Common myeloid progenitor, CD34-positive (primary cell): ENCODE measurements around the gene FABP1.

Experiments
- CTCF ChIA-PET: fragments of 350-600 bp; sonication (Branson Sonifier 250); formaldehyde crosslinking; loops from one replicate; lab custom pipeline; 2021; ENCODE audit warnings: antibody characterized with exemption; lab: Charles Lee
- POLR2A ChIA-PET: fragments of 350-600 bp; sonication (Branson Sonifier 250); formaldehyde crosslinking; loops from one replicate; lab custom pipeline; 2021; ENCODE audit warnings: antibody characterized with exemption; lab: Charles Lee
- DNase-seq, 3 donors: peaks; one replicate each; pipeline versions ENCODE4 v3.0.0 to v3.0.0-alpha.2; 2013
- H3K27ac ChIP-seq, 2 experiments: 1 replicate in 1 of 2; 2 replicates in 1 of 2; pipeline ENCODE4 v1.7.0; 2013; ENCODE audit warnings: inconsistent platforms in 2 of 2, low read length in 2 of 2, mild to moderate bottlenecking in 2 of 2, low read depth in 1 of 2, moderate library complexity in 1 of 2; ENCODE audit not compliant: severe bottlenecking in 2 of 2, insufficient read depth in 1 of 2, poor library complexity in 1 of 2
- H3K27me3 ChIP-seq, 5 experiments: replicated peaks in 2 of 5; 1 replicate in 3 of 5; 2 replicates in 2 of 5; pipeline versions ENCODE4 v1.6.1 to v1.7.0; 2013; ENCODE audit warnings: low read length in 4 of 5, mild to moderate bottlenecking in 2 of 5, moderate library complexity in 2 of 5, inconsistent platforms in 1 of 5; ENCODE audit not compliant: insufficient read depth in 5 of 5, control insufficient read depth in 4 of 5
- H3K36me3 ChIP-seq, 4 experiments: 1 replicate in 2 of 4; 2 replicates in 2 of 4; pipeline versions ENCODE4 v1.6.1 to v1.7.0; 2013; ENCODE audit warnings: low read length in 3 of 4, control low read depth in 1 of 4, mild to moderate bottlenecking in 1 of 4; ENCODE audit not compliant: control insufficient read depth in 4 of 4, insufficient read depth in 4 of 4
- H3K4me1 ChIP-seq, 4 experiments: 1 replicate in 3 of 4; 2 replicates in 1 of 4; pipeline versions ENCODE4 v1.6.1 to v1.7.1; 2013; ENCODE audit warnings: low read length in 3 of 4, mild to moderate bottlenecking in 3 of 4, control low read depth in 1 of 4, inconsistent platforms in 1 of 4, moderate library complexity in 1 of 4; ENCODE audit not compliant: control insufficient read depth in 4 of 4, insufficient read depth in 4 of 4; ENCODE audit errors: control extremely low read depth in 1 of 4
- H3K4me3 ChIP-seq, 7 experiments: 1 replicate in 4 of 7; 2 replicates in 3 of 7; pipeline versions ENCODE4 v1.5.1 to v1.7.0; 2013; ENCODE audit warnings: mild to moderate bottlenecking in 7 of 7, low read length in 6 of 7, moderate library complexity in 6 of 7, inconsistent platforms in 2 of 7, low read depth in 2 of 7, control low read depth in 1 of 7; ENCODE audit not compliant: insufficient read depth in 4 of 7, control insufficient read depth in 1 of 7; ENCODE audit errors: extremely low read depth in 1 of 7
- H3K9me3 ChIP-seq, 5 experiments: 1 replicate in 4 of 5; 2 replicates in 1 of 5; pipeline versions ENCODE4 v1.6.1 to v1.7.1; 2013; ENCODE audit warnings: low read length in 4 of 5, mild to moderate bottlenecking in 2 of 5, inconsistent platforms in 1 of 5, low read depth in 1 of 5, moderate library complexity in 1 of 5; ENCODE audit not compliant: control insufficient read depth in 4 of 5, insufficient read depth in 2 of 5; ENCODE audit errors: control extremely low read depth in 1 of 5
- WGBS: methylation state at CpG from one replicate; pipeline ENCODE4 v1.1.5; 2013; ENCODE audit not compliant: insufficient coverage; 5-methylcytosine and 5-hydroxymethylcytosine counted together

Gene FABP1

GRCh38 chr2:88123975-88124917 is 3.6 kb downstream of the FABP1 start:
- CTCF ChIA-PET = interaction anchor here (1.4 kb wide), 1 partner anchor 21 kb away, joined by 4 read pairs; no protein-coding TSS in a partner anchor
- no peak for DNase-seq
- H3K4me3 ChIP-seq = no peak overlapping the region
- no peaks in the 10 kb centered on the region for H3K9me3 ChIP-seq
- WGBS = 96% methylated on average over 7 of the region's 9 CpGs
- POLR2A ChIA-PET = no interaction called here
- H3K27me3 ChIP-seq = peaks cover 0 to 4% (median 0%) of the 10 kb centered on the region in 5 experiments
- H3K27ac ChIP-seq = no peak overlapping the region
- H3K4me1 ChIP-seq = no peaks in the 10 kb centered on the region
- no peaks in the 10 kb centered on the region for H3K36me3 ChIP-seq

- 72% methylated on average over 4 of the region's 5 CpGs for WGBS
- Histone ChIP-seq H3K4me1 (no peaks in the 10 kb centered on the region), H3K9me3 (no peaks in the 10 kb centered on the region), H3K4me3 (no peak overlapping the region), H3K36me3 (no peaks in the 10 kb centered on the region), H3K27ac (no peak overlapping the region), H3K27me3 (peaks cover 0 to 8% (median 0%) of the 10 kb centered on the region in 5 experiments)
- no peak for DNase-seq
- ChIA-PET POLR2A (no interaction called here), CTCF (no interaction called here)
Measured at GRCh38 chr2:88123164-88123974, 4.5 kb downstream of the FABP1 start.

- CTCF ChIA-PET = no interaction called here
- POLR2A ChIA-PET = no interaction called here
- no peaks in the 10 kb centered on the region for H3K36me3 ChIP-seq
Measured at GRCh38 chr2:88122141-88122884, 5.5 kb downstream of the FABP1 start.

GRCh38 chr2:88121678-88122077 is 6.2 kb downstream of the FABP1 start:
- ChIA-PET POLR2A (no interaction called here), CTCF (no interaction called here)
- no peaks in the 10 kb centered on the region for H3K36me3 ChIP-seq
- no peak overlapping the region for H3K27ac ChIP-seq
- no peaks in the 10 kb centered on the region for H3K9me3 ChIP-seq
- DNase-seq = no peak
- H3K4me3 ChIP-seq = no peak overlapping the region
- peaks cover 0 to 4% (median 0%) of the 10 kb centered on the region in 5 experiments for H3K27me3 ChIP-seq
- WGBS = 100% methylated on average over 2 of the region's 4 CpGs
- no peaks in the 10 kb centered on the region for H3K4me1 ChIP-seq

More at GRCh38 chr2:88122141-88122884, 5.5 kb downstream of the FABP1 start:
- WGBS = 91% methylated on average over 4 of the region's 8 CpGs
- DNase-seq = no peak
- Histone ChIP-seq H3K27me3 (peaks cover 0 to 8% (median under 1%) of the 10 kb centered on the region in 5 experiments), H3K9me3 (no peaks in the 10 kb centered on the region), H3K27ac (no peak overlapping the region), H3K4me3 (no peak overlapping the region), H3K4me1 (no peaks in the 10 kb centered on the region)

- 96% methylated on average over 4 of the region's 4 CpGs for WGBS
- H3K4me3 ChIP-seq = no peak overlapping the region
- H3K36me3 ChIP-seq = no peaks in the 10 kb centered on the region
- H3K27ac ChIP-seq = no peak overlapping the region
- H3K27me3 ChIP-seq = peaks cover 0 to 9% (median 0%) of the 10 kb centered on the region in 5 experiments
- no peaks in the 10 kb centered on the region for H3K4me1 ChIP-seq
- no peak for DNase-seq
- CTCF ChIA-PET = no interaction called here
- POLR2A ChIA-PET = no interaction called here
- no peaks in the 10 kb centered on the region for H3K9me3 ChIP-seq
Measured at GRCh38 chr2:88117973-88118372, 9.9 kb downstream of the FABP1 start.

- no peak overlapping the region for H3K27ac ChIP-seq
- ChIA-PET POLR2A (no interaction called here), CTCF (interaction anchor here (0.5 kb wide), 1 partner anchor 53 kb away, joined by 3 read pairs; no protein-coding TSS in a partner anchor)
- no peaks in the 10 kb centered on the region for H3K36me3 ChIP-seq
- H3K9me3 ChIP-seq = no peaks in the 10 kb centered on the region
- H3K4me1 ChIP-seq = no peaks in the 10 kb centered on the region
- H3K27me3 ChIP-seq = peaks cover 0 to 10% (median 0%) of the 10 kb centered on the region in 5 experiments
- no peak overlapping the region for H3K4me3 ChIP-seq
- DNase-seq = no peak
- WGBS = 91% methylated on average over 13 of the region's 18 CpGs
Measured at GRCh38 chr2:88116669-88117432, 11.0 kb downstream of the FABP1 start.
